A673 (cell line): ENCODE data around the gene ZYG11A.

Experiments used
- CTCF ChIP-seq: fragments of 300-800, 200-600 bp; sonication (generic); conservative IDR thresholded peaks from 2 replicates; pipeline ENCODE4 v1.5.1; 2017; ENCODE audit warnings: low read depth, mild to moderate bottlenecking, antibody characterized with exemption, low read length, moderate library complexity, mixed read lengths
- EZH2 ChIP-seq: fragments of 200-600 bp; sonication (generic); IDR thresholded peaks from 2 replicates; pipeline ENCODE4 v1.6.1; 2017; ENCODE audit warnings: borderline replicate concordance, low read depth, mild to moderate bottlenecking, mixed read lengths, antibody characterized with exemption, low read length; ENCODE audit not compliant: poor library complexity, severe bottlenecking

DNA sequence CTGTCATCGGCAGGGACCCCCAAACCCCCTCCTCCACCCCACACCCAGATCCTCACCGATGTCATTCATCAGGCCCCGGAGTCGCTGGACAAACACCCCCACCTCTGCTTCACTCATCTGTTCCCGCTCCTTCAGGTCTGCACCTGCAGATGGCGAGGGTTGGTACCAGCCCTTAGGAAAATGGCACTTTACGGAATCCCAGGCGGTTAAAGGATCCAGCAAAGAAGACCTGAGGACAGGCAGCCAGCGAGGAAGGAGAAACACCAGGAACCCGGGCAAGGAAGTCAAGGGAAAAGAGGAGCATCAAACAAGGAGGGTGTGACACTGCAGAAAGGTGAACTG lies 65.2 kb downstream of the ZYG11A start:
- TF ChIP-seq CTCF, result no peak
- TF ChIP-seq EZH2, result no peak
